Measurements from ENCODE around the gene FOXP1. TPM values are rescaled to one million over a fixed set of nuclear protein-coding genes. Genes with fewer than 3 reads are reported as not detected.

The FOXP1 gene
- total RNA-seq, 1 donor from 2014 or later, result 26.1 TPM

- no peak for ATAC-seq
- DNase-seq (ENCODE audit: low spot score), result no peak
These were observed 4.4 kb upstream of the FOXP1 start for GRCh38 chr3:71587958-71588357.

- DNase-seq (ENCODE audit: low spot score) (no peak), ATAC-seq (no peak)
These were observed 3.3 kb upstream of the FOXP1 start for GRCh38 chr3:71586810-71587242.

GRCh38 chr3:71585887-71586809, 2.6 kb upstream of the FOXP1 start:
- ATAC-seq (no peak), DNase-seq (ENCODE audit: low spot score) (no peak)

- ATAC-seq (no peak), DNase-seq (ENCODE audit: low spot score) (no peak)
These were observed 1.6 kb upstream of the FOXP1 start for GRCh38 chr3:71585131-71585530.

GRCh38 chr3:71584394-71585011, 975 bp upstream of the FOXP1 start:
- ATAC-seq, result peak; percentile 40
- DNase-seq (ENCODE audit: low spot score), result peak; percentile 68

- ATAC-seq, result peak; percentile 39
- peak; percentile 77 for DNase-seq (ENCODE audit: low spot score)
These were observed 639 bp downstream of the FOXP1 start for GRCh38 chr3:71582612-71583565.

- DNase-seq (ENCODE audit: low spot score) (peak; percentile 67), ATAC-seq (peak; percentile 46)
These were observed 1.4 kb downstream of the FOXP1 start for GRCh38 chr3:71582036-71582611.

GRCh38 chr3:71581457-71582035, 2.0 kb downstream of the FOXP1 start:
- DNase-seq (ENCODE audit: low spot score) (peak; percentile 52), ATAC-seq (peak; percentile 7)

GRCh38 chr3:71580636-71581456, 2.7 kb downstream of the FOXP1 start:
- ATAC-seq (no peak), DNase-seq (ENCODE audit: low spot score) (no peak)

GRCh38 chr3:71579935-71580406, 3.6 kb downstream of the FOXP1 start:
- ATAC-seq (no peak), DNase-seq (ENCODE audit: low spot score) (no peak)

GRCh38 chr3:71579326-71579934, 4.1 kb downstream of the FOXP1 start:
- DNase-seq (ENCODE audit: low spot score) (no peak), ATAC-seq (no peak)

GRCh38 chr3:71578054-71578751, 5.3 kb downstream of the FOXP1 start:
- ATAC-seq (no peak), DNase-seq (ENCODE audit: low spot score) (no peak)

- ATAC-seq (no peak), DNase-seq (ENCODE audit: low spot score) (no peak)
These were observed 6.5 kb downstream of the FOXP1 start for GRCh38 chr3:71577011-71577410.

- DNase-seq (ENCODE audit: low spot score), result no peak
- no peak for ATAC-seq
These were observed 8.1 kb downstream of the FOXP1 start for GRCh38 chr3:71575433-71575832.

GRCh38 chr3:71573181-71573580, 10.3 kb downstream of the FOXP1 start:
- DNase-seq (ENCODE audit: low spot score) (no peak), ATAC-seq (no peak)

GRCh38 chr3:71570546-71570945, 13.0 kb downstream of the FOXP1 start:
- DNase-seq (ENCODE audit: low spot score) (no peak), ATAC-seq (no peak)

GRCh38 chr3:71568207-71568606, 15.3 kb downstream of the FOXP1 start:
- no peak for DNase-seq (ENCODE audit: low spot score)
- ATAC-seq, result no peak

- DNase-seq (ENCODE audit: low spot score) (no peak), ATAC-seq (no peak)
These were observed 16.8 kb downstream of the FOXP1 start for GRCh38 chr3:71566776-71567175.
